Loucy (cell line): ENCODE measurements around the gene LTK.

Experiments used
- H2AFZ ChIP-seq: fragments of 200-600 bp; sonication (generic); 2 replicates; pipeline ENCODE4 v1.6.0; 2016; ENCODE audit warnings: antibody characterized with exemption, mild to moderate bottlenecking, low read length, moderate library complexity
- H3F3A ChIP-seq: fragments of 200-600 bp; 2 replicates; pipeline ENCODE4 v1.6.0; 2016; ENCODE audit warnings: antibody characterized with exemption, low read depth, mild to moderate bottlenecking
- H3K27me3 ChIP-seq: fragments of 200-600 bp; sonication (generic); 2 replicates; pipeline ENCODE4 v1.6.1; 2014; ENCODE audit warnings: low read length, mild to moderate bottlenecking; ENCODE audit not compliant: insufficient read depth, poor library complexity, severe bottlenecking
- H3K36me3 ChIP-seq: fragments of 200-600 bp; sonication (generic); 2 replicates; pipeline ENCODE4 v1.6.1; 2016; ENCODE audit warnings: low read length; ENCODE audit not compliant: insufficient read depth
- H3K4me1 ChIP-seq: fragments of 200-600 bp; sonication (generic); 2 replicates; pipeline ENCODE4 v1.5.1; 2014; ENCODE audit warnings: low read length, mild to moderate bottlenecking; ENCODE audit not compliant: insufficient read depth, poor library complexity, severe bottlenecking
- H3K4me2 ChIP-seq: fragments of 200-600 bp; sonication (generic); 2 replicates; pipeline ENCODE4 v1.6.0; 2014; ENCODE audit warnings: antibody characterized with exemption, low read length, low read depth, mild to moderate bottlenecking; ENCODE audit not compliant: poor library complexity, severe bottlenecking
- H3K4me3 ChIP-seq: fragments of 200-600 bp; sonication (generic); 2 replicates; pipeline ENCODE4 v1.5.1; 2014; ENCODE audit warnings: low read length, mild to moderate bottlenecking, mixed read lengths; ENCODE audit not compliant: poor library complexity, severe bottlenecking
- H3K79me2 ChIP-seq: fragments of 200-600 bp; sonication (generic); 2 replicates; pipeline ENCODE4 v1.6.1; 2014; ENCODE audit warnings: low read length; ENCODE audit not compliant: insufficient read depth
- H3K9ac ChIP-seq: fragments of 200-600 bp; sonication (generic); 2 replicates; pipeline ENCODE4 v1.6.0; 2014; ENCODE audit warnings: mild to moderate bottlenecking, low read depth, low read length, moderate library complexity; ENCODE audit not compliant: poor library complexity, severe bottlenecking
- H3K9me2 ChIP-seq: fragments of 200-600 bp; sonication (generic); replicated peaks from 2 replicates; pipeline ENCODE4 v1.6.1; 2016; ENCODE audit warnings: low read depth, low read length, mixed read lengths
- H3K9me3 ChIP-seq: fragments of 200-600 bp; sonication (generic); 2 replicates; pipeline ENCODE4 v1.6.1; 2014; ENCODE audit warnings: mild to moderate bottlenecking, antibody characterized with exemption, low read length, low read depth; ENCODE audit not compliant: insufficient read depth
- H4K20me1 ChIP-seq: fragments of 200-600 bp; sonication (generic); 2 replicates; pipeline ENCODE4 v1.6.0; 2014; ENCODE audit warnings: antibody characterized with exemption, low read length, mild to moderate bottlenecking; ENCODE audit not compliant: insufficient read depth, poor library complexity, severe bottlenecking
- EZH2phosphoT487 ChIP-seq: fragments of 200-600 bp; IDR thresholded peaks from 2 replicates; pipeline ENCODE4 v1.6.1; 2018; ENCODE audit warnings: antibody characterized with exemption, mild to moderate bottlenecking, moderate library complexity, borderline replicate concordance
- TF ChIP-seq, protein P1 (sequence below): fragments of 200-600 bp; sonication (generic); conservative IDR thresholded peaks from 2 replicates; pipeline ENCODE4 v1.5.1; 2014; ENCODE audit warnings: mild to moderate bottlenecking, antibody characterized with exemption, low read length

Gene LTK

GRCh38 chr15:41506796-41507341 lies 6.8 kb downstream of the LTK start:
- Histone ChIP-seq H3K27me3 (no peaks in the 10 kb centered on the region), H4K20me1 (no peaks in the 10 kb centered on the region), H3K9me3 (no peaks in the 10 kb centered on the region), H3K36me3 (no peaks in the 10 kb centered on the region), H2AFZ (no peak overlapping the region), H3K4me3 (no peak overlapping the region), H3K9ac (no peak overlapping the region), H3K4me2 (no peak overlapping the region), H3K79me2 (no peaks in the 10 kb centered on the region), H3F3A (no peaks in the 10 kb centered on the region), H3K4me1 (peaks cover 9% of the 10 kb centered on the region), H3K9me2 (no peaks in the 10 kb centered on the region)
- TF ChIP-seq, protein P1, sequence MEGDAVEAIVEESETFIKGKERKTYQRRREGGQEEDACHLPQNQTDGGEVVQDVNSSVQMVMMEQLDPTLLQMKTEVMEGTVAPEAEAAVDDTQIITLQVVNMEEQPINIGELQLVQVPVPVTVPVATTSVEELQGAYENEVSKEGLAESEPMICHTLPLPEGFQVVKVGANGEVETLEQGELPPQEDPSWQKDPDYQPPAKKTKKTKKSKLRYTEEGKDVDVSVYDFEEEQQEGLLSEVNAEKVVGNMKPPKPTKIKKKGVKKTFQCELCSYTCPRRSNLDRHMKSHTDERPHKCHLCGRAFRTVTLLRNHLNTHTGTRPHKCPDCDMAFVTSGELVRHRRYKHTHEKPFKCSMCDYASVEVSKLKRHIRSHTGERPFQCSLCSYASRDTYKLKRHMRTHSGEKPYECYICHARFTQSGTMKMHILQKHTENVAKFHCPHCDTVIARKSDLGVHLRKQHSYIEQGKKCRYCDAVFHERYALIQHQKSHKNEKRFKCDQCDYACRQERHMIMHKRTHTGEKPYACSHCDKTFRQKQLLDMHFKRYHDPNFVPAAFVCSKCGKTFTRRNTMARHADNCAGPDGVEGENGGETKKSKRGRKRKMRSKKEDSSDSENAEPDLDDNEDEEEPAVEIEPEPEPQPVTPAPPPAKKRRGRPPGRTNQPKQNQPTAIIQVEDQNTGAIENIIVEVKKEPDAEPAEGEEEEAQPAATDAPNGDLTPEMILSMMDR, result peak; percentile 29; the same call in 1 of the 2 replicates
- TF ChIP-seq EZH2phosphoT487, result no peak

- peaks cover 9% of the 10 kb centered on the region for H3K4me1 ChIP-seq
- no peaks in the 10 kb centered on the region for H3F3A ChIP-seq
- H3K27me3 ChIP-seq, result no peaks in the 10 kb centered on the region
- H3K4me3 ChIP-seq, result no peak overlapping the region
- TF ChIP-seq, protein P1, result no peak
- no peak for TF ChIP-seq EZH2phosphoT487
- H3K36me3 ChIP-seq, result no peaks in the 10 kb centered on the region
- no peaks in the 10 kb centered on the region for H3K9me3 ChIP-seq
- H3K9me2 ChIP-seq, result no peaks in the 10 kb centered on the region
- no peaks in the 10 kb centered on the region for H4K20me1 ChIP-seq
- H3K4me2 ChIP-seq, result no peak overlapping the region
- H3K9ac ChIP-seq, result no peak overlapping the region
- no peak overlapping the region for H2AFZ ChIP-seq
- no peaks in the 10 kb centered on the region for H3K79me2 ChIP-seq
Observed at GRCh38 chr15:41505776-41506175, 7.9 kb downstream of the LTK start.

DNA sequence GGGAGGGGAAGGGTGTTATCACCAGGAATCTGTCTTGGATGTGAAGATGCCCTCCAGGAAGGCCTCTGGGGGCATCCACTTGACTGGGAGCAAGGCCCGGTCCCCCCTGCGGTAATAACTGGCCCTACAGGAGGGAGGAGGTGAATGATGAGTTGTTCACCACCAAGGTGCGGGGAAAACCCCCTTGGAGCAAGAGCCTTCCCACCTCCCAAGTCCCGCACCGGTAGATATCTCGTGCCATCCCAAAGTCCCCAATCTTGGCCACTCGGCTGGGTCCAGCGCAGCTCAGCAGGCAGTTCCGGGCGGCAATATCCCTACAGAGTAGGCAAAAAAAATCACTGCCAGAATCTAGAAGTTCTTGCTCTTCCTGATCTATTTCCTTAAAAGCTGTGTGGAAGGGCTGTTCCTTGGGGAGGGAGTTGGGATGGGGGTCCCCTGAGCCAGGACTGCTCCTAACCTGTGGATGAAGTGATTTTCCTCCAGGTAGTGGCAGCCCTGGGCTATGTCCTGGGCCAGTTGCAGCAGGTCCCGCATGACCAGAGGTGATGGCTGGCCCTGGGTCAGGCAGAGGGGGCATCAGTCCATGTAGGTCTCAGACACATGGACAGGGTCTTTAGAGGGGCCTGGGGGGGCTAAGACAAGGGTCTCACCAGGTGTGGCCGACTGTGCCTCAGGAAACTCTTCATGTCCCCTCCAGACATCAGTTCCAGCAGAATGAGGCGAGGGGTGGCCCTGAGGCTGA lies 8.7 kb downstream of the LTK start:
- Histone ChIP-seq H3K27me3 (no peaks in the 10 kb centered on the region), H3K36me3 (no peaks in the 10 kb centered on the region)

More for the DNA sequence above, 8.7 kb downstream of the LTK start:
- Histone ChIP-seq H3K4me3 (no peak overlapping the region), H3K4me1 (peaks cover 9% of the 10 kb centered on the region), H3K79me2 (no peaks in the 10 kb centered on the region), H3K9me2 (no peaks in the 10 kb centered on the region), H3F3A (no peaks in the 10 kb centered on the region), H2AFZ (no peak overlapping the region), H3K9me3 (no peaks in the 10 kb centered on the region), H3K9ac (no peak overlapping the region), H4K20me1 (no peaks in the 10 kb centered on the region), H3K4me2 (no peak overlapping the region)
- no peak for TF ChIP-seq EZH2phosphoT487
- TF ChIP-seq, protein P1, result no peak
